Thyroid gland (tissue), 4 donors: Measurements from ENCODE around the gene CCBE1.

Source experiments
- POLR2A ChIP-seq, 2 donors: fragments of 450-650 bp; IDR thresholded peaks; one replicate each; pipeline ENCODE4 v1.6.1; 2017; ENCODE audit warnings: antibody characterized with exemption in 2 of 2, mild to moderate bottlenecking in 2 of 2, moderate library complexity in 1 of 2
- TF ChIP-seq, protein P1 (sequence below), 6 experiments: fragments of 200-600 bp in 3 of 6; fragments of 450-650 bp in 3 of 6; sonication (generic) in 3 of 6; IDR thresholded peaks; one replicate each; pipeline ENCODE4 v1.5.1; 2016 to 2019; ENCODE audit warnings: antibody characterized with exemption in 6 of 6, mild to moderate bottlenecking in 2 of 6, inconsistent platforms in 1 of 6, moderate library complexity in 1 of 6

DNA sequence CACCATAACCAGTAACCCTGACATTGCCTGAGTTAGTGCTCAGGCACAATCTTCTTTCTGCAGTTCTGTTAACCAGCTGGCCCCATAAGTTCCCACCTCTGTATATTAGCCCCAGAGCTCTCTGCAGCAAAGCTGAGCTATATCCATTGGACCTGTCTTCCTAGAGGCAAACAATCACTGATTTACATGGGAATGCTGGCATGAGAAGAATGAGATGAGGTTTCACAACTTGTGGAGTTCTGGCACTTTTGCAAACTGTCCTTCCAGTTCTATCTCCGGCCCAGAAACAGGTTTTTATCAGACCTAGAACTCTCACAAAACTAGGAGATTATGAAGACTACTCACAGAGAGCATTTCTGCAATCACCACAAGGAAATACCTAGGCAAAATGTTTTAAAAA is 7.9 kb upstream of the CCBE1 start:
- TF ChIP-seq, protein P1, sequence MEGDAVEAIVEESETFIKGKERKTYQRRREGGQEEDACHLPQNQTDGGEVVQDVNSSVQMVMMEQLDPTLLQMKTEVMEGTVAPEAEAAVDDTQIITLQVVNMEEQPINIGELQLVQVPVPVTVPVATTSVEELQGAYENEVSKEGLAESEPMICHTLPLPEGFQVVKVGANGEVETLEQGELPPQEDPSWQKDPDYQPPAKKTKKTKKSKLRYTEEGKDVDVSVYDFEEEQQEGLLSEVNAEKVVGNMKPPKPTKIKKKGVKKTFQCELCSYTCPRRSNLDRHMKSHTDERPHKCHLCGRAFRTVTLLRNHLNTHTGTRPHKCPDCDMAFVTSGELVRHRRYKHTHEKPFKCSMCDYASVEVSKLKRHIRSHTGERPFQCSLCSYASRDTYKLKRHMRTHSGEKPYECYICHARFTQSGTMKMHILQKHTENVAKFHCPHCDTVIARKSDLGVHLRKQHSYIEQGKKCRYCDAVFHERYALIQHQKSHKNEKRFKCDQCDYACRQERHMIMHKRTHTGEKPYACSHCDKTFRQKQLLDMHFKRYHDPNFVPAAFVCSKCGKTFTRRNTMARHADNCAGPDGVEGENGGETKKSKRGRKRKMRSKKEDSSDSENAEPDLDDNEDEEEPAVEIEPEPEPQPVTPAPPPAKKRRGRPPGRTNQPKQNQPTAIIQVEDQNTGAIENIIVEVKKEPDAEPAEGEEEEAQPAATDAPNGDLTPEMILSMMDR (IDR thresholded peaks at IDR 0.05), result no peak
- TF ChIP-seq POLR2A (IDR thresholded peaks at IDR 0.05), result no peak
